GDM1 (cell line): Measurements from ENCODE around the gene VANGL2.

Experiments
- DNase-seq: peaks from one replicate; lab custom pipeline; 2025; lab: John Stamatoyannopoulos, UW

The VANGL2 gene

GRCh38 chr1:160428655-160429054 is 28.3 kb downstream of the VANGL2 start:
- peak; percentile 35 for DNase-seq

GRCh38 chr1:160429125-160429561 is 28.8 kb downstream of the VANGL2 start:
- DNase-seq = no peak

GRCh38 chr1:160429702-160430535 is 29.6 kb downstream of the VANGL2 start:
- DNase-seq = no peak

- no peak for DNase-seq
Measured at GRCh38 chr1:160431006-160431405, 30.6 kb downstream of the VANGL2 start.

- DNase-seq = no peak
Measured at GRCh38 chr1:160431571-160431970, 31.2 kb downstream of the VANGL2 start.

- no peak for DNase-seq
Measured at GRCh38 chr1:160432371-160432786, 32.0 kb downstream of the VANGL2 start.

- DNase-seq = no peak
Measured at GRCh38 chr1:160436966-160437365, 36.6 kb downstream of the VANGL2 start.

GRCh38 chr1:160437432-160438316 is 37.3 kb downstream of the VANGL2 start:
- DNase-seq = no peak

GRCh38 chr1:160438317-160438918 is 38.1 kb downstream of the VANGL2 start:
- no peak for DNase-seq

- DNase-seq = no peak
Measured at GRCh38 chr1:160438935-160439334, 38.6 kb downstream of the VANGL2 start.

GRCh38 chr1:160439718-160440117 is 39.4 kb downstream of the VANGL2 start:
- no peak for DNase-seq

- DNase-seq = no peak
Measured at GRCh38 chr1:160446945-160447600, 46.7 kb downstream of the VANGL2 start.

- DNase-seq = no peak
Measured at GRCh38 chr1:160449494-160449893, 49.1 kb downstream of the VANGL2 start.

- DNase-seq = no peak
Measured at GRCh38 chr1:160451119-160451858, 50.9 kb downstream of the VANGL2 start.

GRCh38 chr1:160451859-160452232 is 51.5 kb downstream of the VANGL2 start:
- no peak for DNase-seq

GRCh38 chr1:160453443-160453842 is 53.1 kb downstream of the VANGL2 start:
- no peak for DNase-seq

- DNase-seq = no peak
Measured at GRCh38 chr1:160454371-160455152, 54.2 kb downstream of the VANGL2 start.

- DNase-seq = no peak
Measured at GRCh38 chr1:160455153-160455517, 54.8 kb downstream of the VANGL2 start.

GRCh38 chr1:160459056-160459455 is 58.7 kb downstream of the VANGL2 start:
- no peak for DNase-seq

GRCh38 chr1:160459687-160460086 is 59.3 kb downstream of the VANGL2 start:
- no peak for DNase-seq
